Stimulated activated CD4-positive, alpha-beta T cell treated with anti-CD3 and anti-CD28 coated beads, TNF-alpha, amount 100 ng/mL, for 4 hours (primary cell): Measurements from ENCODE around the gene KCNH5.

ENCODE experiments used
- DNase-seq, 3 experiments: peaks; one replicate each; pipeline ENCODE4 v3.0.0-alpha.2; 2020; ENCODE audit warnings: low read depth in 3 of 3

The KCNH5 gene

DNA sequence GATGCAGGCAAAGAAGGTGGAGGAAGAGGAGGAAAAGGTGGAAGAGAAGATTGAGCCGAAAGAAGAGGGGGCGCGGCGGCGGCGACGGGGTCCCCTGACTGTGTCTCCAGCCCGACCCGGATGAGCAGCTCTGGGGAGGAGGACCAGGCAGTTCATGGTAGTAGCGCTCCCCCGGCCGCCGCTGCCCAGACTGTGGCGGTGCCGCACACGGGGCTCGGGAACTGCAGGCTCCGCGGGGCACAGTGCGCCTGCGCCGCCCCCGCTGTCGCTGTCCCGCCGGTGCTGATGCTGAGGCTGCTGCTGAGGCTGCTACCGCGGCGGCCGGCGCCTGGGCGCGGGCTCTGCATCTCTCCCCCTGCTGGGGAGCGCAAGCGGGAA lies at the start of gene KCNH5:
TSS of gene KCNH5 (minus strand) at position 225 of the 378 bp plus-strand sequence. CDS start 272 bp downstream, outside the sequence.
- DNase-seq, result no peak

GRCh38 chr14:63091394-63091996 lies 46.2 kb upstream of the KCNH5 start:
- no peak for DNase-seq

- no peak for DNase-seq
Measured at GRCh38 chr14:63088865-63089264, 43.6 kb upstream of the KCNH5 start.

GRCh38 chr14:63078569-63078968 lies 33.3 kb upstream of the KCNH5 start:
- DNase-seq, result no peak

DNA sequence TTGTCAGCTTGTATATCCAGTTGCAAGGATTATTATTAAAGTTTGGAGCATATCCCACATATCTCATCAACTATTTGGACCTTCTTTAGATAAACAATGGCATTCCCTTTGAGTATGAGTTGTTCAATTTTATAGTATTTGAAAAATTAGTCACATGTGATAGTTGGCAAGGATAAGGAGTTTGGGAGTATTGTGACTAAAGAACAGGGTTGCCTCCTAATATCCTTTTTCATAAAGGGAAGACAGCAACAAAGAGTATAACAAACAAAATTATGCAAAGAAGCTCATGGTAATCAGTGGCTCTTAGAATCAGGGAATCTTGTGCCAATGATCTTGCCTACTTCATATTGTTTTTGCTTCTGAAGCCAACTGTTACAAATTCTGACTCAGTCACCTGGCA lies 31.2 kb upstream of the KCNH5 start:
- no peak for DNase-seq

DNA sequence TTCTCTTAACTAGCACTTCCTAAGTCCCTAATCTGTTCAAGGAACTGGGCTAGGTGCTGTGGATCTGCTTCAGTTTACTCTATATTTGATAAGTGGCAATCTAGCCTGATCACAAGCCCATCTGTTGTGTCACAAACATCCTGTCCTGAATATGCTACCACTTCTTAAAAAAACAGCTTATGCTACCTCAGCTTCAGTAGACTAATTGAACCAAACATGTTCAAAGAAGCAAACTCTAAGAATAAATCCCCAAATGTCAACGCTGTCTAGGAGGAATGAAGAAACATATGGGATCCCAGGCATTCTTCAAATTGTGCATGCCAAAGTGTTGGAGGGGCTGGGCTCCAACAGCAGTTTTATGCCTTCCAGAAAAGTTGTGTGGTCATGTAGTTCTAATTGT lies 10.4 kb upstream of the KCNH5 start:
- DNase-seq, result no peak

- no peak for DNase-seq
Measured at GRCh38 chr14:63051992-63052391, 6.7 kb upstream of the KCNH5 start.

- no peak for DNase-seq
Measured at GRCh38 chr14:63051301-63051700, 6.0 kb upstream of the KCNH5 start.

GRCh38 chr14:63050694-63051093 lies 5.4 kb upstream of the KCNH5 start:
- DNase-seq, result no peak

DNA sequence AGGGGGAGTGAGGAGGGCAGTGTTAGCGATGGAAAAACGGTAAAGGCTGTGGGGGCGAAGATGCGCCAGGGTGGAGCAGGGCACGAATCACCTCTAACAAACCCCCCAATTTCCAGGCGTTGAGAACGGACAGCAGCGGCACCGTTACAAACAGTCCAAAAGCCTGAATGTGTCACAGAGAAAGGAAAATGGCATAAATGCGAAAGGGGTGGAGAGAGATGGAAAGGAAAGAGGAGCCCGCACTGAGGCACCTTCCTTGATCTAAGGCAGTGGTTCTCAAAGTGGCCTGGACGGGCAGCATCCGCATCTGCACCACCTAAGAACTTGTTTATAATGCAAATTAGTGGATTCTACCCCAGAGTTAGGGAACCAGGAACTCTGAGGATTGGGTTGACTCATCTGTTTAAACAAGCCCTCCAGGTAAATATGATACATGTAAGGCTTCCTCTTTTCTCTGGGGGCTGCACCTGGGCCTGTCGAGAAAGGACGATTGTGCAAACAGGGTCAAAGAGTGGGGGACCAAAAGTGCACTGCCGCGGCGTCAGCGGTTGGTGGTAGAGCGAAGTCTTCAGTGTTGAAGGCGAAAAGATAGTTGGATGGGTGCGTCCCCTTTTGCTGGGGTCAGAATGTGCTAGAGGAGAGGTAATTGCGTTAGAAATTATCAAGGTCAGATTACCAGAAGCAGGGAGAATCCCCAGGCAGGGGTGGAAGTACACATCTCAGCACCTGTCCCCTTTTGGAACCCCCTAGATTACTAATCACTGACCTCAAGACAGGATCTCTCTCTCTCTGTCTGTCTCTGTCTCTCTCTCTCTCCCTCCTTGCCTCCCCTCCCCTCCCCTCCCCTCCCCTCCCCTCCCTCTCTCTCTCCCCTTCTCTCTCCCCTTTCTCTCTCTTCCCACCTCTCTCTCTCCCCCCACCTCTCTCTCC lies 1.3 kb upstream of the KCNH5 start:
- DNase-seq, result no peak

GRCh38 chr14:63045612-63046320 lies 508 bp upstream of the KCNH5 start:
- peak in 1 of 3 experiments; percentile 0 for DNase-seq

GRCh38 chr14:63039866-63040265 lies 5.4 kb downstream of the KCNH5 start:
- DNase-seq, result no peak

- no peak for DNase-seq
Measured at GRCh38 chr14:63032641-63033040, 12.6 kb downstream of the KCNH5 start.

GRCh38 chr14:63032076-63032475 lies 13.2 kb downstream of the KCNH5 start:
- no peak for DNase-seq

DNA sequence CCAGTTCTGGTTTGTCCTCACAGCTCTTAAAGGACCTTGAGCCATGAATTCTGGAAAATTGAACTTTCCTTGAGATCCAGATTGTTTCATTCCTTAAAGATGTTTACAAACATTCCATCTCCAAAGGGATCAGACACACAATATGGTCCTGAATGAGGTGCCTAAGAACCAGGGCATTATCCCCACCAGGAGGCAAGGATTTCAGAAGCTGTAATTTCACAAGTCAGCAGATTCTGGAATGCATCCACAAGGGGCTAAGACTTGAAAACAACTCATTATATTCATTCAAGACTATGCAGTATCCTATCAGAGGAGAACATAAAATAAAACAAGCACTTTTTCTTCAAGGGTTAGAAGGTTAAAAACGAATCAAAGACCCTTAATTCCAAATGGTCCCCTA lies 15.1 kb downstream of the KCNH5 start:
- no peak for DNase-seq

DNA sequence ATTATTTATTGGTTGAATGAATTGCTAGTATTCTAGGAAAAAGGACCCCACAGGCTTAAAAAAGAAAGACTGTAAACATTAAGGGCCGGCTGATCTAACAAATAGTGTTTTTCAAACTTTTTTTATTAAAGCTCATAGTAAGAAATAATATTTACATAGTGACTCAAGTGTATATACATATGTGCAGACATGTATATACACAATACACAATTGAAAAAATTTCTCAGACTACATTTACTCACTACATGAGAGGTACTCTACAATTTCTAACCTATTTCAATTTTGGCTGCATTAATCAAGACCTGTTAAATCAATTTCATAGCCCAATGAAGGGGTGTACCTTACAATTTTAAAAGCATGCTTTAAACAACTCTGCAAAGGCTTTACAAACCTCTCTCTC lies 17.5 kb downstream of the KCNH5 start:
- DNase-seq, result no peak

DNA sequence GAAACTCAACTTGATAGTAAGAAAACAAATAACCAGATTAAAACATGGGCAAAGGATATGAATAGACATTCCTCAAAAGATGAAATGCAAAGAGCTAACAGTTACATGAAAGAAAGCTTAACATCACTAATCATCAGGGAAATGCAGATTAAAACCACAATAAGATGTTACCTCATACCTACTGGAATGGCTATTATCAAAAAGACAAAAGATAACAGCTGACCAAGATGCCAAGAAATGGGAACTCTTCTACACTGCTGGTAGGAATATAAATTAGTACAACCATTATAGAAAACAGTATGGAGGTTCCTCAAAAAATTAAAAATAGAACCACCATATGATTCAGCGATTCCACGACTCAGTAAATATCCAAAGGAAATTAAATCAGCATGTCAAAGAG lies 18.8 kb downstream of the KCNH5 start:
- no peak for DNase-seq

DNA sequence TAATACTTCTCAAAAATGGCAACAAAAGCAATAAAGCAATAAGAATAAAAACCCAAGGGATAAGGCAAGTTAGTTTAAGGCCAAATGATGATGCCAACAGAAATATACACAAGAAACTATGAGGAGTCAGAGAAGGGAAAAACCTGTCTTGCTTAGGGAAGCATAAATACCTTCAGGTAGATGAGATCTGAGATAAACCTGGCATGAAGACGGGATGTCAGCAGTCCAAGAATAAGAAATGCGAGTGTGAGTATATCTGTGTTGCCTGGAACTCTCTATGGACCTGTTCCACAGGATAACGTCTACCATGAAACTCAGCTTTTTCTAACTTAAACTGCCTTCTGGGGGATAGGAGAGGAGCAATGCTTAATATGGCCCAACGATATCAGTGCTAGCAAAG lies 30.6 kb downstream of the KCNH5 start:
- DNase-seq, result no peak

DNA sequence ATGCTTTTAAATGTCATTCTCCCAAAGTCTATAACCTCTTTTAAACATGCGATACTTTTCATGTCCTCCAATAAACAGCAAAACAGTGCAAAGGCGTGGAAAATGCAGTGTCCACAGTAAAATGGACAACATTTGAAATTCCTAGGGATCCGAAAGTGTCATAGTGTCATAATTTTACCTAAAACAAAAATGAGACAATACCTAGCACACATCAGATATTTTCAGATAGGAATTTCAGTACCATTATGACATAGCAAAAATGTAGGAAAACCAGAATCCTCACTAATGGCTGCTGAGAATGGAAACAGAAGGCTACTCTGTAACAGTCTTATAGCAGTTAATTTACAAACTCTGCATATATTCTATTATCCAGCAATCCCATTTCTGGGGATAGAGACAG lies 33.1 kb downstream of the KCNH5 start:
- DNase-seq, result no peak

GRCh38 chr14:63011623-63012022 lies 33.6 kb downstream of the KCNH5 start:
- no peak for DNase-seq

- no peak for DNase-seq
Measured at GRCh38 chr14:63009495-63009894, 35.8 kb downstream of the KCNH5 start.

DNA sequence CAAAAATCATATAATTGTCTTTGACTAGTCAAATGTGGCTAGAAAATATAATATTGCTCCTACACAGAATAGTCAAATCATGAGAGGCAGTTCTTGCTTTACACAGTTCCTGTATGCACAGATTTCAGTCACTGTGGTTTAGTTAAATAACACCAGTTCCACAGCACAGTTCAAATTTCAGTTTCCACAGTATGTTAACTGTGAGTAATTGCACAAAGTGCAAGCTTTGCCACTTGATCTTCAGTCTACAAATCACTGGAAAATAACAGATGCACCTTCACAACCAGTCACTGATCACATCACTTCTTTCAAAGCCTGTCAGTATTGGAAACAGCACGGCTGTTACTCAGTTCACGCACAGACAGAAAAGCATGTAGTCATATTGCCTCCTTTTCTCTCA lies 38.7 kb downstream of the KCNH5 start:
- no peak for DNase-seq

- DNase-seq, result no peak
Measured at GRCh38 chr14:62994096-62994495, 51.2 kb downstream of the KCNH5 start.
